Measurements from ENCODE around the gene PSMD3. TPM values are rescaled to one million over a fixed set of nuclear protein-coding genes. Genes with fewer than 3 reads are reported as not detected.
"Not testable (repeated sequence)": the region's sequence is repeated elsewhere in the genome, so short reads cannot be mapped to it uniquely, and the experiment has no call there.

Gene PSMD3
- total RNA-seq, 3 donors from 2014 or later, result 276 to 288 (median 280) TPM

DNA sequence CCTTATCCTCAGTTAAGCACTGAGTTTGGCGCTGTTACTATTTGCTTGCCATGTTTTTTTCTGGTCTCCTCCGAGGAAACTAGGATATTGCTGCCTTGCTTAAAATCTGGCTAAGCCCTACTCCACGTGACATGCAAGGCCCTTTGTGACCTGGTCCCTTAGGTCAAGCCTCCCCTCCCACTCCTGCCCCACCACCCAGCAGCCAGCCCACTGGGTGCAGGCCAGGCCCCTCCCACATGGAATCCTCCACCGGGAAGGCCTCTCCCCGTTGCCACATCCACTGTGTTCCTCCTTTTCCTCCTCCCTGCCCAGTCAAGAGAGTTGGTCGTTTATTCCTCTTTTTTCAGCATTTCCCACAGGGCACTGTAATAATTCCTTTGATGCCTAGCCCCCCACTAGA, 16.2 kb downstream of the PSMD3 start:
- ATAC-seq (no peak), DNase-seq (no peak)
- Mint-ChIP-seq H3K9me3 (no peaks in the 10 kb centered on the region), H3K4me1 (ENCODE audit: low read depth) (no peaks in the 10 kb centered on the region), H3K36me3 (ENCODE audit: insufficient read depth) (peaks cover 42% of the 10 kb centered on the region), H3K4me3 (no peak overlapping the region), H3K27me3 (ENCODE audit: low read depth) (no peaks in the 10 kb centered on the region)

- Mint-ChIP-seq H3K4me3 (no peak overlapping the region), H3K27me3 (ENCODE audit: low read depth) (no peaks in the 10 kb centered on the region), H3K36me3 (ENCODE audit: insufficient read depth) (peaks cover 40% of the 10 kb centered on the region), H3K4me1 (ENCODE audit: low read depth) (no peaks in the 10 kb centered on the region), H3K9me3 (no peaks in the 10 kb centered on the region)
- DNase-seq (no peak), ATAC-seq (no peak)
Measured at GRCh38 chr17:39997543-39997942, 16.9 kb downstream of the PSMD3 start.

DNA sequence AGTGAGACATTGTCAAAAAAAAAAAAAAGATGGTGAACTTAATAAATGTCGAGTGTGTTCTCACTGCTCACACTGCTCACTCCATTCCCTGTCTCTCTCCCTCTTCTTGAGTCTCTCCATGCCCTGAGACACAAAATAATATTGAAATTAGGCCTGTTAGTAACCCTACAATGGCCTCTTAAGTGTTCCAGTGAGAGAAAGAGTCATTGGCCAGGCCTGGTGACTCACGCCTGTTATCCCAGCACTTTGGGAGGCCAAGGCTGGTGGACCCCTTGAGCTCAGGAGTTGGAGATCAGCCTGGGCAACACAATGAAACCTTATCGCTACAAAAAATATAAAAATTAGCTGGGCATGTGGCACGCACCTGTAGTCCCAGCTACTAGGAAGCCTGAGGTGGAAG, 18.5 kb downstream of the PSMD3 start:
- Mint-ChIP-seq H3K9me3 (no peaks in the 10 kb centered on the region), H3K4me3 (no peak overlapping the region), H3K36me3 (ENCODE audit: insufficient read depth) (peaks cover 26% of the 10 kb centered on the region), H3K4me1 (ENCODE audit: low read depth) (no peaks in the 10 kb centered on the region), H3K27me3 (ENCODE audit: low read depth) (no peaks in the 10 kb centered on the region)
- DNase-seq (no peak), ATAC-seq (no peak)

GRCh38 chr17:40000161-40000560, 19.6 kb downstream of the PSMD3 start:
- no peak for ATAC-seq
- Mint-ChIP-seq H3K4me3 (no peak overlapping the region), H3K27me3 (ENCODE audit: low read depth) (no peaks in the 10 kb centered on the region)

GRCh38 chr17:40001335-40001734, 20.7 kb downstream of the PSMD3 start:
- H3K4me1 Mint-ChIP-seq (ENCODE audit: low read depth), result not testable (repeated sequence)

More at GRCh38 chr17:40000161-40000560, 19.6 kb downstream of the PSMD3 start:
- DNase-seq, result no peak
- peaks cover 15% of the 10 kb centered on the region for H3K36me3 Mint-ChIP-seq (ENCODE audit: insufficient read depth)
- H3K9me3 Mint-ChIP-seq, result no peaks in the 10 kb centered on the region
- H3K4me1 Mint-ChIP-seq (ENCODE audit: low read depth), result no peaks in the 10 kb centered on the region

GRCh38 chr17:40004072-40004471, 23.5 kb downstream of the PSMD3 start:
- DNase-seq (no peak), ATAC-seq (no peak)
- Mint-ChIP-seq H3K4me3 (no peak overlapping the region), H3K36me3 (ENCODE audit: insufficient read depth) (no peaks in the 10 kb centered on the region), H3K27me3 (ENCODE audit: low read depth) (no peaks in the 10 kb centered on the region), H3K4me1 (ENCODE audit: low read depth) (no peaks in the 10 kb centered on the region), H3K9me3 (no peaks in the 10 kb centered on the region)

More at GRCh38 chr17:40001335-40001734, 20.7 kb downstream of the PSMD3 start:
- not testable (repeated sequence) for DNase-seq; H3K36me3 Mint-ChIP-seq (ENCODE audit: insufficient read depth); ATAC-seq; H3K9me3 Mint-ChIP-seq; H3K27me3 Mint-ChIP-seq (ENCODE audit: low read depth); H3K4me3 Mint-ChIP-seq

GRCh38 chr17:40004712-40005111, 24.1 kb downstream of the PSMD3 start:
- Mint-ChIP-seq H3K4me1 (ENCODE audit: low read depth) (no peaks in the 10 kb centered on the region), H3K9me3 (no peaks in the 10 kb centered on the region), H3K36me3 (ENCODE audit: insufficient read depth) (no peaks in the 10 kb centered on the region), H3K27me3 (ENCODE audit: low read depth) (no peaks in the 10 kb centered on the region), H3K4me3 (no peak overlapping the region)
- no peak for ATAC-seq
- no peak for DNase-seq

DNA sequence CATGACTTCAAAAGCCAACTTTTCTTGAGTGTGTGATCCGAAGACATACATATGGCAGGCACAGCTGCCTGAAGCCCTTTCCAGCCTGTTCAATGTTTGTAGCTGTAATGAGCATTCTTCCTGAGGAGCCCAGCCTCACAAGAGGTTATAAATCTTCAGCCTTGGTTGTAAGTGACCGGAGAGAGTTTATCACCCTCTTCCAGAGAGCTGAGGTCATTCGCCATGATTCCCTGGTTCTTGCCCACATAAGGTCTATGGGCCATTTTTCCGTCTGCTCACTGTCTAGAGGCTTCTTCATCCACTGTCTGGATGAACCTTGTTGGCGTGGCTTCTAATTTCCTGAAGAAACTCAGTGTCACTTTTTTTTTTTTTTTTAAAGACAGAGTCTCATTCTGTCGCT, 24.9 kb downstream of the PSMD3 start:
- ATAC-seq (no peak), DNase-seq (no peak)
- Mint-ChIP-seq H3K4me1 (ENCODE audit: low read depth) (peaks cover 6% of the 10 kb centered on the region), H3K9me3 (no peaks in the 10 kb centered on the region), H3K4me3 (no peak overlapping the region), H3K36me3 (ENCODE audit: insufficient read depth) (no peaks in the 10 kb centered on the region), H3K27me3 (ENCODE audit: low read depth) (no peaks in the 10 kb centered on the region)

DNA sequence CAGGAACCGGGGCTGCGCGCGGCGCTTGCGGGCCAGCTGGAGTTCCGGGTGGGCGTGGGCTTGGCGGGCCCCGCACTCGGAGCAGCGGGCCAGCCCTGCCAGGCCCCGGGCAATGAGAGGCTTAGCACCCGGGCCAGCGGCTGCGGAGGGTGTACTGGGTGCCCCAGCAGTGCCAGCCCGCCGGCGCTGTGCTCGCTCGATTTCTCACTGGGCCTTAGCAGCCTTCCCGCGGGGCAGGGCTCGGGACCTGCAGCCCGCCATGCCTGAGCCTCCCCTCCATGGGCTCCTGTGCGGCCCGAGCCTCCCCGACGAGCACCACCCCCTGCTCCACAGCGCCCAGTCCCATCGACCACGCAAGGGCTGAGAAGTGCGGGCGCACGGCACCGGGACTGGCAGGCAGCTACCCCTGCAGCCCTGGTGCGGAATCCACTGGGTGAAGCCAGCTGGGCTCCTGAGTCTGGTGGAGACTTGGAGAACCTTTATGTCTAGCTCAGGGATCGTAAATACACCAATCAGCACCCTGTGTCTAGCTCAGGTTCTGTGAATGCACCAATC, 30.4 kb downstream of the PSMD3 start:
- H3K36me3 Mint-ChIP-seq (ENCODE audit: insufficient read depth); H3K4me3 Mint-ChIP-seq; H3K27me3 Mint-ChIP-seq (ENCODE audit: low read depth); DNase-seq; ATAC-seq; H3K9me3 Mint-ChIP-seq: not testable (repeated sequence)
- peaks cover 11% of the 10 kb centered on the region for H3K4me1 Mint-ChIP-seq (ENCODE audit: low read depth)

- H3K9me3 Mint-ChIP-seq; H3K4me3 Mint-ChIP-seq; H3K27me3 Mint-ChIP-seq (ENCODE audit: low read depth); DNase-seq; H3K36me3 Mint-ChIP-seq (ENCODE audit: insufficient read depth); ATAC-seq: not testable (repeated sequence)
- H3K4me1 Mint-ChIP-seq (ENCODE audit: low read depth), result peaks cover 11% of the 10 kb centered on the region
Measured at GRCh38 chr17:40012017-40012647, 31.5 kb downstream of the PSMD3 start.

- Mint-ChIP-seq H3K4me1 (ENCODE audit: low read depth) (peaks cover 11% of the 10 kb centered on the region), H3K36me3 (ENCODE audit: insufficient read depth) (peaks cover 4% of the 10 kb centered on the region), H3K27me3 (ENCODE audit: low read depth) (no peaks in the 10 kb centered on the region), H3K9me3 (no peaks in the 10 kb centered on the region), H3K4me3 (no peak overlapping the region)
- ATAC-seq (no peak), DNase-seq (no peak)
Measured at GRCh38 chr17:40014375-40014980, 33.9 kb downstream of the PSMD3 start.

GRCh38 chr17:40015005-40015997, 34.7 kb downstream of the PSMD3 start, which contains the start of gene CSF3:
Gene CSF3 (plus strand): TSS chr17:40015440. CDS start chr17:40015475, 35 bp downstream.
- DNase-seq, result no peak
- ATAC-seq, result no peak
- Mint-ChIP-seq H3K4me1 (ENCODE audit: low read depth) (peaks cover 7% of the 10 kb centered on the region), H3K4me3 (no peak within 1 kb of the TSS), H3K36me3 (ENCODE audit: insufficient read depth) (peaks cover 4% of the 10 kb centered on the region), H3K27me3 (ENCODE audit: low read depth) (no peaks in the 10 kb centered on the region), H3K9me3 (no peaks in the 10 kb centered on the region)

GRCh38 chr17:40015998-40016985, 35.7 kb downstream of the PSMD3 start:
- ATAC-seq (no peak), DNase-seq (no peak)
- H3K4me3 Mint-ChIP-seq, result no peak overlapping the region
- H3K9me3 Mint-ChIP-seq, result no peaks in the 10 kb centered on the region
- peaks cover 5% of the 10 kb centered on the region for H3K4me1 Mint-ChIP-seq (ENCODE audit: low read depth)
- peaks cover 6% of the 10 kb centered on the region for H3K36me3 Mint-ChIP-seq (ENCODE audit: insufficient read depth)
- no peaks in the 10 kb centered on the region for H3K27me3 Mint-ChIP-seq (ENCODE audit: low read depth)
